ENCODE measurements around the gene TBL1XR1.

GRCh38 chr3:177195242-177195991 lies 1.9 kb downstream of the TBL1XR1 start:
- TF ChIP-seq POLR2A (IDR thresholded peaks at IDR 0.05; ENCODE audit: low read length) = no peak
- TF ChIP-seq GATA1 (IDR thresholded peaks at IDR 0.05; ENCODE audit: low read depth, low read length) = no peak
